H9 (cell line): ENCODE data around the gene TIFAB. TPM values are rescaled to one million over a fixed set of nuclear protein-coding genes. Genes with fewer than 3 reads are reported as not detected.

Source experiments
- DNase-seq: peaks from one replicate; pipeline ENCODE4 v3.0.0-alpha.2; 2017
- H2AFZ ChIP-seq: one replicate; pipeline ENCODE4 v1.6.1; 2013; ENCODE audit warnings: mild to moderate bottlenecking, low read length, control low read depth, moderate library complexity
- H2AK5ac ChIP-seq: 2 replicates; pipeline ENCODE4 v1.6.1; 2013; ENCODE audit warnings: low read length, control low read depth, mixed read lengths; ENCODE audit not compliant: insufficient read length
- H2BK120ac ChIP-seq: one replicate; pipeline ENCODE4 v1.6.1; 2013; ENCODE audit warnings: low read depth, mild to moderate bottlenecking, low read length, control low read depth, inconsistent platforms; ENCODE audit not compliant: poor library complexity, severe bottlenecking
- H2BK12ac ChIP-seq: 2 replicates; pipeline ENCODE4 v1.6.1; 2013; ENCODE audit warnings: low read length, control low read depth, mixed read lengths, low read depth; ENCODE audit not compliant: insufficient read length
- H2BK15ac ChIP-seq: 2 replicates; pipeline ENCODE4 v1.6.1; 2013; ENCODE audit warnings: low read depth, low read length, control low read depth
- H2BK20ac ChIP-seq: one replicate; pipeline ENCODE4 v1.6.1; 2013; ENCODE audit warnings: low read depth, mild to moderate bottlenecking, low read length, control low read depth, inconsistent platforms; ENCODE audit not compliant: poor library complexity, severe bottlenecking
- H2BK5ac ChIP-seq: 2 replicates; pipeline ENCODE4 v1.6.1; 2013; ENCODE audit warnings: low read length, control low read depth, mixed read lengths; ENCODE audit not compliant: insufficient read length
- H3K14ac ChIP-seq: 2 replicates; pipeline ENCODE4 v1.6.1; 2013; ENCODE audit warnings: low read length, control low read depth; ENCODE audit not compliant: insufficient read depth
- H3K18ac ChIP-seq: 2 replicates; pipeline ENCODE4 v1.6.1; 2013; ENCODE audit warnings: low read depth, mild to moderate bottlenecking, mixed read lengths, low read length, control low read depth; ENCODE audit not compliant: insufficient read length
- H3K23ac ChIP-seq: 2 replicates; pipeline ENCODE4 v1.6.1; 2013; ENCODE audit warnings: low read length, control low read depth, mixed read lengths, low read depth; ENCODE audit not compliant: insufficient read length
- H3K23me2 ChIP-seq: 2 replicates; pipeline ENCODE4 v1.6.1; 2013; ENCODE audit warnings: low read depth, mild to moderate bottlenecking, mixed read lengths, low read length, control low read depth; ENCODE audit not compliant: insufficient read length, poor library complexity, severe bottlenecking
- H3K27ac ChIP-seq: 2 replicates; pipeline ENCODE4 v1.5.1; 2013; ENCODE audit warnings: low read length, control low read depth, mixed read lengths, low read depth; ENCODE audit not compliant: insufficient read length
- H3K27me3 ChIP-seq: 2 replicates; pipeline ENCODE4 v1.6.1; 2013; ENCODE audit warnings: low read length, control low read depth, inconsistent platforms; ENCODE audit not compliant: insufficient read depth
- H3K4ac ChIP-seq: 2 replicates; pipeline ENCODE4 v1.6.1; 2013; ENCODE audit warnings: low read depth, mild to moderate bottlenecking, control low read depth, inconsistent platforms, low read length, moderate library complexity
- H3K4me1 ChIP-seq: 2 replicates; pipeline ENCODE4 v1.6.1; 2013; ENCODE audit warnings: low read length, control low read depth, inconsistent platforms; ENCODE audit not compliant: insufficient read depth
- H3K4me2 ChIP-seq: 2 replicates; pipeline ENCODE4 v1.6.1; 2013; ENCODE audit warnings: low read length, control low read depth, mixed read lengths; ENCODE audit not compliant: insufficient read length, insufficient read depth
- H3K56ac ChIP-seq: 2 replicates; pipeline ENCODE4 v1.6.1; 2013; ENCODE audit warnings: low read depth, mild to moderate bottlenecking, mixed read lengths, low read length, control low read depth; ENCODE audit not compliant: insufficient read length
- H3K79me1 ChIP-seq: 2 replicates; pipeline ENCODE4 v1.6.1; 2013; ENCODE audit warnings: low read depth, mild to moderate bottlenecking, moderate library complexity, low read length, control low read depth, inconsistent platforms; ENCODE audit not compliant: insufficient read depth, poor library complexity, severe bottlenecking
- H3K79me2 ChIP-seq: 2 replicates; pipeline ENCODE4 v1.6.1; 2013; ENCODE audit warnings: low read length, control low read depth, inconsistent platforms; ENCODE audit not compliant: insufficient read depth
- H3K9ac ChIP-seq: 2 replicates; pipeline ENCODE4 v1.6.1; 2013; ENCODE audit warnings: low read length, control low read depth, mixed read lengths; ENCODE audit not compliant: insufficient read length; ENCODE audit errors: extremely low read depth
- H3K9me3 ChIP-seq: one replicate; pipeline ENCODE4 v1.6.1; 2013; ENCODE audit warnings: low read depth, low read length, inconsistent platforms; ENCODE audit not compliant: control insufficient read depth
- H3T11ph ChIP-seq: one replicate; pipeline ENCODE4 v1.6.1; 2013; ENCODE audit warnings: mild to moderate bottlenecking, low read length, control low read depth, inconsistent platforms
- H4K20me1 ChIP-seq: one replicate; pipeline ENCODE4 v1.6.1; 2013; ENCODE audit not compliant: control insufficient read depth, insufficient read length, insufficient read depth
- H4K5ac ChIP-seq: 2 replicates; pipeline ENCODE4 v1.6.1; 2013; ENCODE audit warnings: low read depth, mild to moderate bottlenecking, mixed read lengths, low read length, control low read depth; ENCODE audit not compliant: insufficient read length
- H4K8ac ChIP-seq: replicated peaks from 2 replicates; pipeline ENCODE4 v1.6.1; 2013; ENCODE audit warnings: low read length, control low read depth, mixed read lengths, low read depth; ENCODE audit not compliant: insufficient read length
- H4K91ac ChIP-seq: 2 replicates; pipeline ENCODE4 v1.6.1; 2013; ENCODE audit warnings: low read depth, mild to moderate bottlenecking, moderate library complexity, mixed read lengths, low read length, control low read depth; ENCODE audit not compliant: insufficient read length
- H3K27ac Mint-ChIP-seq, 3 experiments: 2 replicates in 2 of 3; 3 replicates in 1 of 3; pipeline ENCODE4 v1.8.0; 2020 to 2021; ENCODE audit warnings: mixed read lengths in 3 of 3, mild to moderate bottlenecking in 1 of 3, moderate library complexity in 1 of 3
- H3K27me3 Mint-ChIP-seq: 2 replicates; pipeline ENCODE4 v1.8.0; 2021; ENCODE audit warnings: low read depth, mild to moderate bottlenecking, moderate library complexity, mixed read lengths
- H3K36me3 Mint-ChIP-seq, 3 experiments: 2 replicates in 2 of 3; 3 replicates in 1 of 3; pipeline ENCODE4 v1.8.0; 2020 to 2021; ENCODE audit warnings: low read depth in 3 of 3, mixed read lengths in 3 of 3; ENCODE audit not compliant: insufficient read depth in 1 of 3
- H3K4me1 Mint-ChIP-seq, 2 experiments: 2 replicates each; pipeline ENCODE4 v1.8.0; 2020; ENCODE audit warnings: mixed read lengths in 2 of 2
- H3K4me3 Mint-ChIP-seq, 2 experiments: 2 replicates in 1 of 2; 3 replicates in 1 of 2; pipeline ENCODE4 v1.8.0; 2020 to 2021; ENCODE audit warnings: mild to moderate bottlenecking in 2 of 2, mixed read lengths in 2 of 2, moderate library complexity in 1 of 2
- H3K9me3 Mint-ChIP-seq, 2 experiments: 2 replicates in 1 of 2; 3 replicates in 1 of 2; pipeline ENCODE4 v1.8.0; 2020; ENCODE audit warnings: mild to moderate bottlenecking in 2 of 2, mixed read lengths in 2 of 2, moderate library complexity in 1 of 2
- WGBS: extraction: QIAGEN DNeasy Blood & Tissue Kit; methylation state at CpG from one replicate; pipeline ENCODE4 v1.1.7; 2013; ENCODE audit warnings: missing lambda C conversion rate, low lambda C conversion rate, mixed read lengths; ENCODE audit not compliant: insufficient read length; ENCODE audit errors: extremely low coverage; 5-methylcytosine and 5-hydroxymethylcytosine counted together
- total RNA-seq: library from RNA; stranded (reverse); gene quantifications from 2 replicates; pipeline ENCODE4 v1.2.1, GENCODE V29; 2021
- TF ChIP-seq, protein P1 (sequence below): fragments of 200-600 bp; sonication (generic); conservative IDR thresholded peaks from 3 replicates; pipeline ENCODE4 v1.8.0; 2021; ENCODE audit warnings: antibody characterized with exemption, mild to moderate bottlenecking

The TIFAB gene
- total RNA-seq, 1 experiment from 2014 or later, result not detected

DNA sequence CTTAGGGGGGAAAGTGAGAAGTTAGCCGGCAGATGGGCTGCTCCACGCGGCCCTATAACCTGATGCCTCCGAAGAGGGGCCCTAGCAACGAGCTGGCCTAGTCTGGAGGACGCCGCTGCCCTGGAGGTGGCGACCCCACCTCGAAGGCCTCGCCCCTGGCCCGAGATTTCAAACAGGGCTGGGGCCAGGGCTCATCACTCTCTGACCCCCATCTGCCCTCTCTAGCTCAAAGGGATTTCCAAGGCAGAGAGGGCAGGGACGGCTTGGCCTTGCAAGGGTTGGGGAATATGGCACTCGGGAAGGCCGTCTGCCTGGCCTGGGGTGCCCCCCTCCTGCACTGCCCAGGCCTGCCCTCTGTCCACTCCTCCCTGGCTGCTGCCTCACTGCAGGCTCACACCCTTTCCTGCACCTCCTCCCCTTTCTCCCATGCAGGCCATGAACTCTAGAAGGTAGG is 25.5 kb upstream of the TIFAB start:
- TF ChIP-seq, protein P1, sequence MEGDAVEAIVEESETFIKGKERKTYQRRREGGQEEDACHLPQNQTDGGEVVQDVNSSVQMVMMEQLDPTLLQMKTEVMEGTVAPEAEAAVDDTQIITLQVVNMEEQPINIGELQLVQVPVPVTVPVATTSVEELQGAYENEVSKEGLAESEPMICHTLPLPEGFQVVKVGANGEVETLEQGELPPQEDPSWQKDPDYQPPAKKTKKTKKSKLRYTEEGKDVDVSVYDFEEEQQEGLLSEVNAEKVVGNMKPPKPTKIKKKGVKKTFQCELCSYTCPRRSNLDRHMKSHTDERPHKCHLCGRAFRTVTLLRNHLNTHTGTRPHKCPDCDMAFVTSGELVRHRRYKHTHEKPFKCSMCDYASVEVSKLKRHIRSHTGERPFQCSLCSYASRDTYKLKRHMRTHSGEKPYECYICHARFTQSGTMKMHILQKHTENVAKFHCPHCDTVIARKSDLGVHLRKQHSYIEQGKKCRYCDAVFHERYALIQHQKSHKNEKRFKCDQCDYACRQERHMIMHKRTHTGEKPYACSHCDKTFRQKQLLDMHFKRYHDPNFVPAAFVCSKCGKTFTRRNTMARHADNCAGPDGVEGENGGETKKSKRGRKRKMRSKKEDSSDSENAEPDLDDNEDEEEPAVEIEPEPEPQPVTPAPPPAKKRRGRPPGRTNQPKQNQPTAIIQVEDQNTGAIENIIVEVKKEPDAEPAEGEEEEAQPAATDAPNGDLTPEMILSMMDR, result no peak
- no peak for DNase-seq
- Histone ChIP-seq H3K79me1 (no peaks in the 10 kb centered on the region), H4K5ac (no peak overlapping the region), H3K27ac (no peak overlapping the region), H2BK120ac (no peak overlapping the region), H3K4me2 (no peak overlapping the region), H2BK5ac (no peak overlapping the region), H4K8ac (no peak overlapping the region), H2BK12ac (no peak overlapping the region), H4K91ac (no peak overlapping the region), H2AK5ac (no peak overlapping the region), H3K27me3 (peaks cover 2% of the 10 kb centered on the region; the same call in 1 of the 2 replicates), H3K56ac (no peak overlapping the region), H3K23ac (no peak overlapping the region), H3K9ac (no peak overlapping the region), H3K79me2 (no peaks in the 10 kb centered on the region), H2BK20ac (no peak overlapping the region), H3T11ph (no peak overlapping the region), H3K9me3 (no peaks in the 10 kb centered on the region), H3K14ac (peak overlapping the region; percentile 1; the same call in 1 of the 2 replicates), H3K18ac (no peak overlapping the region), H3K4ac (no peak overlapping the region), H4K20me1 (peaks cover 2% of the 10 kb centered on the region), H3K4me1 (no peaks in the 10 kb centered on the region), H3K23me2 (no peaks in the 10 kb centered on the region), H2AFZ (no peak overlapping the region), H2BK15ac (no peak overlapping the region)
- H3K4me3 Mint-ChIP-seq, result no peak overlapping the region; a peak in 1 of 5 replicates
- peaks cover 22 to 37% of the 10 kb centered on the region in 2 experiments for H3K4me1 Mint-ChIP-seq
- H3K36me3 Mint-ChIP-seq, result no peaks in the 10 kb centered on the region
- H3K27me3 Mint-ChIP-seq, result peaks cover 44% of the 10 kb centered on the region
- WGBS, result no CpG with 5 or more reads among the region's 14 CpGs
- no peaks in the 10 kb centered on the region; a peak in 1 of 5 replicates for H3K9me3 Mint-ChIP-seq
- H3K27ac Mint-ChIP-seq, result no peak overlapping the region
